Measurements from ENCODE around the gene TERT. TPM values are rescaled to one million over a fixed set of nuclear protein-coding genes. Genes with fewer than 3 reads are reported as not detected.

TERT gene
- 1.8 TPM for total RNA-seq

DNA sequence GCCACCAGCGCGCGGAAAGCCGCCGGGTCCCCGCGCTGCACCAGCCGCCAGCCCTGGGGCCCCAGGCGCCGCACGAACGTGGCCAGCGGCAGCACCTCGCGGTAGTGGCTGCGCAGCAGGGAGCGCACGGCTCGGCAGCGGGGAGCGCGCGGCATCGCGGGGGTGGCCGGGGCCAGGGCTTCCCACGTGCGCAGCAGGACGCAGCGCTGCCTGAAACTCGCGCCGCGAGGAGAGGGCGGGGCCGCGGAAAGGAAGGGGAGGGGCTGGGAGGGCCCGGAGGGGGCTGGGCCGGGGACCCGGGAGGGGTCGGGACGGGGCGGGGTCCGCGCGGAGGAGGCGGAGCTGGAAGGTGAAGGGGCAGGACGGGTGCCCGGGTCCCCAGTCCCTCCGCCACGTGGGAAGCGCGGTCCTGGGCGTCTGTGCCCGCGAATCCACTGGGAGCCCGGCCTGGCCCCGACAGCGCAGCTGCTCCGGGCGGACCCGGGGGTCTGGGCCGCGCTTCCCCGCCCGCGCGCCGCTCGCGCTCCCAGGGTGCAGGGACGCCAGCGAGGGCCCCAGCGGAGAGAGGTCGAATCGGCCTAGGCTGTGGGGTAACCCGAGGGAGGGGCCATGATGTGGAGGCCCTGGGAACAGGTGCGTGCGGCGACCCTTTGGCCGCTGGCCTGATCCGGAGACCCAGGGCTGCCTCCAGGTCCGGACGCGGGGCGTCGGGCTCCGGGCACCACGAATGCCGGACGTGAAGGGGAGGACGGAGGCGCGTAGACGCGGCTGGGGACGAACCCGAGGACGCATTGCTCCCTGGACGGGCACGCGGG lies at the start of gene TERT:
TSS of gene TERT (minus strand) at position 234 of the 815 bp plus-strand sequence. CDS start at position 155, 79 bp downstream.

DNA sequence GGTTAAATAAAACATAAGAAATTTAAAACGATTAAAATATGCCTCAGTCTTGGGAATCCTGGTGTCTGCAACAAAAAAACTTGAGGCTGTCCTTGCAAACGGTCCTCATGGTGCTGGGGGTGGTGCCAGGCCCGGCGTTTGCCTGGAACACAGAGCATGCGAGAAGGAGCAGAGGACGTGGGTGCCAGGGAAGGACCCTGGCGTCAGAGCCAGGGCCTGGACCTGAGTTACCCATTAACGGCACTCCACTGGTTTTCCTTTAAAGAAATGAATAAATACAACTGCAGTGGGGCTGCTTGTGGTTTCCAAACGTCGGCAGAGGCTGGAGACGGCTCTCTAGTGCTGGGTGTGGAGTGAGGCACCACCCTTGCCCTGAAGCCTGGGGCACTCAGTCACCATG lies 69.8 kb downstream of the TERT start, which contains the start of gene SLC6A18:
TSS of gene SLC6A18 (plus strand) at position 301 of the 400 bp plus-strand sequence. CDS start at position 398, 97 bp downstream.

Other genes with a start within 250 kb of the TERT start
- gene SLC12A7, start 183.0 kb downstream of the TERT start, total RNA-seq, result 31.1 TPM
- 0.27 TPM for gene SLC6A19, start 93.5 kb downstream of the TERT start, total RNA-seq
- not detected for gene SLC6A18, start 69.7 kb downstream of the TERT start, total RNA-seq
- 102 TPM for gene CLPTM1L, start 50.0 kb upstream of the TERT start, total RNA-seq
- gene SLC6A3, start 150.4 kb upstream of the TERT start, total RNA-seq, result 2.7 TPM
- 132 TPM for gene LPCAT1, start 228.9 kb upstream of the TERT start, total RNA-seq

Data from camera-type eye (tissue), 1 donor.